ENCODE measurements around the gene HSBP1. TPM values are rescaled to one million over a fixed set of nuclear protein-coding genes. Genes with fewer than 3 reads are reported as not detected.

Gene HSBP1
- total and polyA plus RNA-seq, 9 of the 15 experiments (the other 6 are each of a cell fraction or from before 2014, with no cell fraction given): 84.9 to 677 (median 204) TPM

DNA sequence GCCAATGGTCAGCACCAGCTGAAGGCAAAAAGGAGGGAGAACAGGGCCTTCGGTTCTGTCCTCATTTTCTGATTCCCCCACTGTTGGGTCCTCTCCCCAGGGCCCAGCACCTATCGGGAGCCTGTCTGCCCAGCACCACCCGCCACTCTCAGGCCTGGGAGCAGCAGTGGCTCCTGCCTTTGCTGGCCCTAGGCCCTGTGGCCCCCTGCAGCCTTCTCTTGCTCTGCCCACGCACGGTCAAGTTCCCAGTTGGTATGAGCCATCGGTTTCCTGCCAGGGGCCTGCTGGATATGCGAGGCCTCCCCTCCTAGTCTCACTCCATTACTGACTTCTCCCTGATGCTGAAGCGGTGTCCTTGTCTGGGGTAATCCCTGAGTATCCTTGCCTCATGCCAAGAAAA lies 37.5 kb downstream of the HSBP1 start:
- TF ChIP-seq, protein P1, sequence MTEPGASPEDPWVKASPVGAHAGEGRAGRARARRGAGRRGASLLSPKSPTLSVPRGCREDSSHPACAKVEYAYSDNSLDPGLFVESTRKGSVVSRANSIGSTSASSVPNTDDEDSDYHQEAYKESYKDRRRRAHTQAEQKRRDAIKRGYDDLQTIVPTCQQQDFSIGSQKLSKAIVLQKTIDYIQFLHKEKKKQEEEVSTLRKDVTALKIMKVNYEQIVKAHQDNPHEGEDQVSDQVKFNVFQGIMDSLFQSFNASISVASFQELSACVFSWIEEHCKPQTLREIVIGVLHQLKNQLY (CRISPR knock-in tag; conservative IDR thresholded peaks at IDR 0.05): no peak
- TF ChIP-seq, protein P2, sequence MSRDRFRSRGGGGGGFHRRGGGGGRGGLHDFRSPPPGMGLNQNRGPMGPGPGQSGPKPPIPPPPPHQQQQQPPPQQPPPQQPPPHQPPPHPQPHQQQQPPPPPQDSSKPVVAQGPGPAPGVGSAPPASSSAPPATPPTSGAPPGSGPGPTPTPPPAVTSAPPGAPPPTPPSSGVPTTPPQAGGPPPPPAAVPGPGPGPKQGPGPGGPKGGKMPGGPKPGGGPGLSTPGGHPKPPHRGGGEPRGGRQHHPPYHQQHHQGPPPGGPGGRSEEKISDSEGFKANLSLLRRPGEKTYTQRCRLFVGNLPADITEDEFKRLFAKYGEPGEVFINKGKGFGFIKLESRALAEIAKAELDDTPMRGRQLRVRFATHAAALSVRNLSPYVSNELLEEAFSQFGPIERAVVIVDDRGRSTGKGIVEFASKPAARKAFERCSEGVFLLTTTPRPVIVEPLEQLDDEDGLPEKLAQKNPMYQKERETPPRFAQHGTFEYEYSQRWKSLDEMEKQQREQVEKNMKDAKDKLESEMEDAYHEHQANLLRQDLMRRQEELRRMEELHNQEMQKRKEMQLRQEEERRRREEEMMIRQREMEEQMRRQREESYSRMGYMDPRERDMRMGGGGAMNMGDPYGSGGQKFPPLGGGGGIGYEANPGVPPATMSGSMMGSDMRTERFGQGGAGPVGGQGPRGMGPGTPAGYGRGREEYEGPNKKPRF (IDR thresholded peaks at IDR 0.05; ENCODE audit: low read depth, low read length): no peak
- TF ChIP-seq HNRNPUL1 (IDR thresholded peaks at IDR 0.05; ENCODE audit: low read length) (no peak), FOXP1 (CRISPR knock-in tag; IDR thresholded peaks at IDR 0.05) (no peak), ZFP36 (IDR thresholded peaks at IDR 0.05; ENCODE audit: low read depth, low read length, partially characterized antibody) (no peak), HNRNPH1 (optimal IDR thresholded peaks at IDR 0.05; ENCODE audit: low read depth, low read length) (no peak), ELF4 (CRISPR knock-in tag; IDR thresholded peaks at IDR 0.05) (no peak), EP300 (IDR thresholded peaks at IDR 0.05; ENCODE audit: low read length) (no peak), ZNF282 (CRISPR knock-in tag; IDR thresholded peaks at IDR 0.05) (no peak), CBFA2T3 (IDR thresholded peaks at IDR 0.05) (no peak), NCOR1 (IDR thresholded peaks at IDR 0.05) (no peak), ZFPM2 (CRISPR knock-in tag; IDR thresholded peaks at IDR 0.05) (no peak), NFE2L1 (tag; IDR thresholded peaks at IDR 0.05; ENCODE audit: borderline replicate concordance, low read depth) (no peak), ZNF77 (CRISPR knock-in tag; IDR thresholded peaks at IDR 0.05) (no peak)
- TF ChIP-seq, protein P3, sequence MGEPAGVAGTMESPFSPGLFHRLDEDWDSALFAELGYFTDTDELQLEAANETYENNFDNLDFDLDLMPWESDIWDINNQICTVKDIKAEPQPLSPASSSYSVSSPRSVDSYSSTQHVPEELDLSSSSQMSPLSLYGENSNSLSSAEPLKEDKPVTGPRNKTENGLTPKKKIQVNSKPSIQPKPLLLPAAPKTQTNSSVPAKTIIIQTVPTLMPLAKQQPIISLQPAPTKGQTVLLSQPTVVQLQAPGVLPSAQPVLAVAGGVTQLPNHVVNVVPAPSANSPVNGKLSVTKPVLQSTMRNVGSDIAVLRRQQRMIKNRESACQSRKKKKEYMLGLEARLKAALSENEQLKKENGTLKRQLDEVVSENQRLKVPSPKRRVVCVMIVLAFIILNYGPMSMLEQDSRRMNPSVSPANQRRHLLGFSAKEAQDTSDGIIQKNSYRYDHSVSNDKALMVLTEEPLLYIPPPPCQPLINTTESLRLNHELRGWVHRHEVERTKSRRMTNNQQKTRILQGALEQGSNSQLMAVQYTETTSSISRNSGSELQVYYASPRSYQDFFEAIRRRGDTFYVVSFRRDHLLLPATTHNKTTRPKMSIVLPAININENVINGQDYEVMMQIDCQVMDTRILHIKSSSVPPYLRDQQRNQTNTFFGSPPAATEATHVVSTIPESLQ (CRISPR knock-in tag; IDR thresholded peaks at IDR 0.05): no peak
- TF ChIP-seq, protein P4, sequence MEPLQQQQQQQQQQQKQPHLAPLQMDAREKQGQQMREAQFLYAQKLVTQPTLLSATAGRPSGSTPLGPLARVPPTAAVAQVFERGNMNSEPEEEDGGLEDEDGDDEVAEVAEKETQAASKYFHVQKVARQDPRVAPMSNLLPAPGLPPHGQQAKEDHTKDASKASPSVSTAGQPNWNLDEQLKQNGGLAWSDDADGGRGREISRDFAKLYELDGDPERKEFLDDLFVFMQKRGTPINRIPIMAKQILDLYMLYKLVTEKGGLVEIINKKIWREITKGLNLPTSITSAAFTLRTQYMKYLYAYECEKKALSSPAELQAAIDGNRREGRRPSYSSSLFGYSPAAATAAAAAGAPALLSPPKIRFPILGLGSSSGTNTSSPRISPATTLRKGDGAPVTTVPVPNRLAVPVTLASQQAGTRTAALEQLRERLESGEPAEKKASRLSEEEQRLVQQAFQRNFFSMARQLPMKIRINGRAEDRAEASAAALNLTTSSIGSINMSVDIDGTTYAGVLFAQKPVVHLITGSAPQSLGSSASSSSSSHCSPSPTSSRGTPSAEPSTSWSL (CRISPR knock-in tag; IDR thresholded peaks at IDR 0.05; ENCODE audit: borderline replicate concordance): no peak
- DNase-seq (ENCODE audit: extremely low read depth in 1 of 4, low spot score in 3 of 4) (no peak), ATAC-seq (no peak), FAIRE-seq (no peak)
- H3K79me2 ChIP-seq (ENCODE audit: control insufficient read depth, insufficient read depth, low read length): no peaks in the 10 kb centered on the region
- H3K4me2 ChIP-seq (ENCODE audit: insufficient read depth, low read length): no peak overlapping the region
- 2% methylated on average over 8 of the region's 8 CpGs for WGBS (ENCODE audit: insufficient coverage, low coverage, missing lambda C conversion rate)
- no peak overlapping the region for H3K27ac ChIP-seq (ENCODE audit: extremely low read depth, low read depth, low read length)
- POLR2A ChIA-PET: no interaction called here
- intact Hi-C loops (cut with micrococcal nuclease): no loop called here
- no peaks in the 10 kb centered on the region for H3K9me1 ChIP-seq (ENCODE audit: control insufficient read depth, insufficient read depth, low read length)
- no peak overlapping the region for H3K4me3 ChIP-seq
- no peak overlapping the region for H3K9ac ChIP-seq (ENCODE audit: insufficient read depth in 1 of 2, low read depth in 2 of 2, low read length in 2 of 2)
- no peaks in the 10 kb centered on the region for H3K4me1 ChIP-seq (replicated peaks in 1 of 2; ENCODE audit: control insufficient read depth in 2 of 2, insufficient read depth in 2 of 2, low read length in 2 of 2)
- no peaks in the 10 kb centered on the region for H3K9me3 ChIP-seq (replicated peaks; ENCODE audit: control insufficient read depth, insufficient read depth, low read depth, low read length)
- CTCF ChIA-PET (ENCODE audit: low intra/inter-chr PET ratio): no interaction called here
- H2AFZ ChIP-seq (ENCODE audit: low read depth, low read length): no peak overlapping the region
- no peaks in the 10 kb centered on the region for H3K36me3 ChIP-seq (ENCODE audit: control insufficient read depth, insufficient read depth, low read length)
- BruUV-seq (replicated peaks): no TSS peak
- in situ Hi-C loops (cut with MboI): no loop called here
- no peaks in the 10 kb centered on the region for H4K20me1 ChIP-seq (replicated peaks; ENCODE audit: control insufficient read depth, insufficient read depth, low read length)
- peaks cover 52 to 57% of the 10 kb centered on the region in 2 experiments for H3K27me3 ChIP-seq (ENCODE audit: control insufficient read depth in 2 of 2, insufficient read depth in 2 of 2, low read length in 2 of 2)

Measured in K562 (cell line).